NCI-H1105 treated with DMSO at 0.1 percent for 48 hours (cell line): ENCODE results near the gene NCAPG2.
A peak's percentile ranks its signal among the peaks of the same experiment; 100 is the strongest.

Experiments
- DNase-seq: peaks from one replicate; lab custom pipeline; 2025; lab: John Stamatoyannopoulos, UW

NCAPG2 gene

GRCh38 chr7:158704524-158705233 is at the start of gene NCAPG2:
NCAPG2 (minus strand) TSS chr7:158704804; CDS start chr7:158701899, 2,905 bp downstream.
- DNase-seq = peak; percentile 94

GRCh38 chr7:158753900-158754299 is 49.3 kb upstream of the NCAPG2 start:
- DNase-seq = no peak

- DNase-seq = no peak
Measured at GRCh38 chr7:158751751-158752150, 47.1 kb upstream of the NCAPG2 start.

- DNase-seq = no peak
Measured at GRCh38 chr7:158751199-158751598, 46.6 kb upstream of the NCAPG2 start.

GRCh38 chr7:158750702-158751101 is 46.1 kb upstream of the NCAPG2 start:
- no peak for DNase-seq

- no peak for DNase-seq
Measured at GRCh38 chr7:158749396-158749795, 44.8 kb upstream of the NCAPG2 start.

- no peak for DNase-seq
Measured at GRCh38 chr7:158748335-158748734, 43.7 kb upstream of the NCAPG2 start.

- DNase-seq = no peak
Measured at GRCh38 chr7:158747408-158747807, 42.8 kb upstream of the NCAPG2 start.

GRCh38 chr7:158746957-158747356 is 42.4 kb upstream of the NCAPG2 start:
- DNase-seq = no peak

- DNase-seq = no peak
Measured at GRCh38 chr7:158745057-158745715, 40.6 kb upstream of the NCAPG2 start.

- DNase-seq = no peak
Measured at GRCh38 chr7:158744070-158744469, 39.5 kb upstream of the NCAPG2 start.

- no peak for DNase-seq
Measured at GRCh38 chr7:158743219-158743618, 38.6 kb upstream of the NCAPG2 start.

- no peak for DNase-seq
Measured at GRCh38 chr7:158742065-158742821, 37.6 kb upstream of the NCAPG2 start.

GRCh38 chr7:158741294-158741666 is 36.7 kb upstream of the NCAPG2 start:
- no peak for DNase-seq

GRCh38 chr7:158740657-158741293 is 36.2 kb upstream of the NCAPG2 start:
- DNase-seq = no peak

GRCh38 chr7:158740013-158740656 is 35.5 kb upstream of the NCAPG2 start:
- DNase-seq = no peak

GRCh38 chr7:158738841-158739240 is 34.2 kb upstream of the NCAPG2 start:
- DNase-seq = no peak

GRCh38 chr7:158737064-158737695 is 32.6 kb upstream of the NCAPG2 start:
- DNase-seq = no peak

GRCh38 chr7:158735935-158736334 is 31.3 kb upstream of the NCAPG2 start:
- no peak for DNase-seq

GRCh38 chr7:158734861-158735260 is 30.3 kb upstream of the NCAPG2 start:
- no peak for DNase-seq

- DNase-seq = no peak
Measured at GRCh38 chr7:158733775-158734494, 29.3 kb upstream of the NCAPG2 start.
